ENCODE data around the gene CEMIP. TPM values are rescaled to one million over a fixed set of nuclear protein-coding genes. Genes with fewer than 3 reads are reported as not detected.

Gene CEMIP
- total and polyA plus RNA-seq, 2 of the 8 experiments (the other 6 are each of a cell fraction or from before 2014, with no cell fraction given), result 0.11 to 0.60 TPM

DNA sequence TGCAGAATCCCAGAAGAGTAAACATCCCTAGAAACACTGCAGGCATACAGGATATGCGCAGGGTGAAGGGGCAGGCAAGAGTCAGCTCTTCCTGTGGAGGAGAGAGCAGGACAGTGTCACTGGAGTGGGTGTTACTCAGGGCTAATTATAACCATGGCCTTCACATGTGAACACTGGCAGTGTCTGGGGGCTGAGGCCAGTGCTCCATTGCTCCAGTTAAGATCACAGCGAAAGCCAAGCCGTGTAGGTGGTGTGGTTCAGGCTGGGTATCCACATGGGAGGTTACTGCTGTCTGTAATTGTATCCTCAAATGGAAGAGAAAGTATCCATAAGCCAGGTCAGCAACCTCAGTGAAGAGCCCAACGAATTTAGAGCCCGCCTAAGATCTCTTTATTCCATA is 125.8 kb downstream of the CEMIP start (continued):
- no peak for TF ChIP-seq CBX5 (IDR thresholded peaks at IDR 0.05; ENCODE audit: low read depth, low read length)
- TF ChIP-seq SIN3A (conservative IDR thresholded peaks at IDR 0.05 in 1 of 2, IDR thresholded peaks at IDR 0.05 in 1 of 2; ENCODE audit: low read depth in 1 of 2, low read length in 2 of 2), result no peak
